Neuron (in vitro differentiated cells): ENCODE measurements around the gene EAPP.
"Not testable (repeated sequence)": the region's sequence is repeated elsewhere in the genome, so short reads cannot be mapped to it uniquely, and the experiment has no call there.

Experiments used
- H2AFZ ChIP-seq: one replicate; pipeline ENCODE4 v1.6.1; 2013; ENCODE audit warnings: low read depth, mild to moderate bottlenecking, inconsistent platforms, low read length, moderate library complexity
- H3K27me3 ChIP-seq: one replicate; pipeline ENCODE4 v1.6.1; 2013; ENCODE audit warnings: low read length; ENCODE audit not compliant: insufficient read depth
- H3K36me3 ChIP-seq: one replicate; pipeline ENCODE4 v1.6.1; 2013; ENCODE audit warnings: low read length; ENCODE audit not compliant: insufficient read depth
- H3K4me1 ChIP-seq: one replicate; pipeline ENCODE4 v1.6.1; 2013; ENCODE audit warnings: low read length; ENCODE audit not compliant: insufficient read depth
- H3K4me3 ChIP-seq: 2 replicates; pipeline ENCODE4 v1.5.1; 2013; ENCODE audit warnings: mild to moderate bottlenecking, low read length, moderate library complexity
- H3K9me3 ChIP-seq: one replicate; pipeline ENCODE4 v1.6.1; 2013; ENCODE audit warnings: low read length

The EAPP gene

DNA sequence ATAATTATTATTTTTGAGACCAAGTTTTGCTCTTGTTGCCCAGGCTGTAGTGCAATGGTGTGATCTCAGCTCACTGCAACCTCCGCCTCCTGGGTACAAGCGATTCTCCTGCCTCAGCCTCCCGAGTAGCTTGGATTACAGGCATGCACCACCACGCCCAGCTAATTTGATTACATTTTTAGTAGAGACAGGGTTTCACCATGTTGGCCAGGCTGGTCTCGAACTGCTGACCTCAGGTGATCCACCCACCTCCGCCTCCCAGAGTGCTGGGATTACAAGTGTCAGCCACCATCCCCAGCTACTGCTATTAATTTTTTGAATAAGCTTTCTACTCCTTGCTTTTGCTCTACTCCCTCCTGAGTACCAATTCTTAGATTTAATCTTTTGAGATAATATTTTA is 18.4 kb downstream of the EAPP start:
- H3K4me3 ChIP-seq, H3K27me3 ChIP-seq, H2AFZ ChIP-seq, H3K4me1 ChIP-seq, H3K9me3 ChIP-seq: not testable (repeated sequence)
- peaks cover 66% of the 10 kb centered on the region for H3K36me3 ChIP-seq

DNA sequence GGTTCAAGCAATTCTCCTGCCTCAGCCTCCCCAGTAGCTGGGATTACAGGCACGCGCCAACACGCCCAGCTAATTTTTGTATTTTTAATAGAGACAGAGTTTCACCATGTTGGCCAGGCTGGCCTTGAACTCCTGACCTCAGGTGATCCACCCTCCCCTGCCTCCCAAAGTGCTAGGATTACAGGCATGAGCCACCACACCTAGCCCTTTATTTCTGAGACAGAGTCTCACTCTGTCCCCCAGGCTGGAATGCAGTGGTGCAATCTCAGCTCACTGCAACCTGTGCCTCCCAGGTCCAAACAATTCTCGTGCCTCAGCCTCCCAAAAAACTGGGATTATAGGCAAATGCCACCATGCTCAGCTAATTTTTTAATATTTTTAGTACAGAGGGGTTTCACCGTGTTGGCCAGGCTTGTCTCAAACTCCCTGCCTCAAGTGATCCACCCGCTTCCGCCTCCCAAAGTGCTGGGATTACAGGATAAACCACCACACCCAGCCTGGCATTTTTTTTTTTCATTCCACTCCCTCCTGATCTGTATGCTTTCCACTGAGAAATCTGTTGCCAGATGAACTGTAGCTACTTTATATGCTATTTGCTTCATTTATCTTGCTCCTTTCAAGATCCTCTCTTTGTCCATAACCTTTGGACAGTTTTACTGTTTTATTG is 19.1 kb downstream of the EAPP start:
- not testable (repeated sequence) for H3K4me1 ChIP-seq, H2AFZ ChIP-seq, H3K27me3 ChIP-seq, H3K9me3 ChIP-seq, H3K4me3 ChIP-seq
- peaks cover 67% of the 10 kb centered on the region for H3K36me3 ChIP-seq

DNA sequence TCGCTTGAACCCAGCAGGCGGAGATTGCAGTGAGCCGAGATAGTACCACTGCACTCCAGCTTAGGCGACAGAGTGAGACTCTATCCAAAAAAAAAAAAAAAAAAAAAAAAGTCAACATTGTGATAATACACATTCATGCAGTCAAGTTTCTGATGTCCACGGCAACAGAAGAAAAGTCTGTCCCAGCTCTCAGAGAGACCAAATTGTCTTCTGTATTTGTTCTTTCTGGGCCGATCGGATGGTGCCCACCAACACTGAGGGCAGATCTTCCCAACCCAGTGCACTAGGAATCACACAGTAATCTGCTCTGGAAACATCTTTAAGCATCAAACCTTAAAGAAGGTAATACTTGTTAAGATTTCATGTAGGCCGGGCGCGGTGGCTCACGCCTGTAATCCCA is 31.6 kb downstream of the EAPP start:
- H3K4me1 ChIP-seq, result no peaks in the 10 kb centered on the region
- H2AFZ ChIP-seq, result no peak overlapping the region
- H3K9me3 ChIP-seq, result no peaks in the 10 kb centered on the region
- H3K36me3 ChIP-seq, result no peaks in the 10 kb centered on the region
- H3K4me3 ChIP-seq, result no peak overlapping the region
- H3K27me3 ChIP-seq, result no peaks in the 10 kb centered on the region

DNA sequence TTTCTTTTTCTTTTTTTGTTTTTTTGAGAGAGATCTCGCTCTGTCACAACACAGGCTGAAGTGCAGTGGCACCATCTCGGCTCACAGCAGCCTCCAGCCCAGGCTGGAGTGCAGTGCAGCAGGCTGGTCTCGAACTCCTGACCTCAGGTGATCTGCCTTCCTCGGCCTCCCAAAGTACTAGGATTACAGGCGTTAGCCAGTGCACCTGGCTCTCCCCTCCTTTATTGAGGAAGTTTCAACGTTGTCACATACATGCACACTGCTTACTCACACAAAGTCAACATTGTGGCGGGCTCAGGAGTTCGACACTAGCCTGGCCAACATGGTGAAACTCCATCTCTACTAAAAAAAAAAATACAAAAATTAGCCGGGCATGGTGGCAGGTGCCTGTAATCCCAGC is 32.0 kb downstream of the EAPP start:
- no peaks in the 10 kb centered on the region for H3K4me1 ChIP-seq
- H3K36me3 ChIP-seq, result no peaks in the 10 kb centered on the region
- no peak overlapping the region for H3K4me3 ChIP-seq
- no peak overlapping the region for H2AFZ ChIP-seq
- no peaks in the 10 kb centered on the region for H3K9me3 ChIP-seq
- no peaks in the 10 kb centered on the region for H3K27me3 ChIP-seq

DNA sequence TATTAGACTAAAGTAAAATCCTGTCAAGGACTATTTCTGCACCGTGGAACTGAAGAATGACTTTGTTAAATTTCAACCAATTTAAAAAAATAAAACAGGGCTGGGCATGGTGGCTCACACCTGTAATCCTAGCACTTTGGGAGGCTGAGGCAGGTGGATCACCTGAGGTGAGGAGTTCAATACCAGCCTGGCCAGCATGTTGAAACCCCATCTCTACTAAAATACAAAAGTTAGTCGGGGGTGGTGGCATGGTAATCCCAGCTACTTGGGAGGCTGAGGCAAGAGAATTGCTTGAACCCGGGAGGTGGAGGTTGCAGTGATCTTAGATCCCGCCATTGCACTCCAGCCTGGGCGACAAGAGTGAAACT is 34.4 kb downstream of the EAPP start:
- not testable (repeated sequence) for H3K9me3 ChIP-seq, H3K4me3 ChIP-seq, H3K36me3 ChIP-seq, H3K27me3 ChIP-seq, H3K4me1 ChIP-seq, H2AFZ ChIP-seq

DNA sequence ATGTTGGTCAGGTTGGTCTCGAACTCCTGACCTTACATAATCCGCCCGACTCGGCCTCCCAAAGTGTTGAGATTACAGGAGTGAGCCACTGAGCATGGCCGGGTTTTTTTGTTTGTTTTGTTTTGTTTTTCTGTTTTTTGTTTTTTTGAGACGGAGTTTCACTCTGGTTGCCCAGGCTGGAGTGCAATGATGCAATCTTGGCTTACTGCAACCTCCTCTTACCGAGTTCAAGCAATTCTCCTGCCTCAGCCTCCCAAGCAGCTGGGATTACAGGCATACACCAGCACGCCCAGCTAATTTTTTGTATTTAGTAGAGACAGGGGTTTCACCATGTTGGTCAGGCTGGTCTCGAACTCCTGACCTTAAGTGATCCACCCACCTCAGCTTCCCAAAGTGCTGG is 35.5 kb downstream of the EAPP start:
- not testable (repeated sequence) for H3K36me3 ChIP-seq, H3K27me3 ChIP-seq, H3K4me3 ChIP-seq, H3K9me3 ChIP-seq, H2AFZ ChIP-seq, H3K4me1 ChIP-seq

DNA sequence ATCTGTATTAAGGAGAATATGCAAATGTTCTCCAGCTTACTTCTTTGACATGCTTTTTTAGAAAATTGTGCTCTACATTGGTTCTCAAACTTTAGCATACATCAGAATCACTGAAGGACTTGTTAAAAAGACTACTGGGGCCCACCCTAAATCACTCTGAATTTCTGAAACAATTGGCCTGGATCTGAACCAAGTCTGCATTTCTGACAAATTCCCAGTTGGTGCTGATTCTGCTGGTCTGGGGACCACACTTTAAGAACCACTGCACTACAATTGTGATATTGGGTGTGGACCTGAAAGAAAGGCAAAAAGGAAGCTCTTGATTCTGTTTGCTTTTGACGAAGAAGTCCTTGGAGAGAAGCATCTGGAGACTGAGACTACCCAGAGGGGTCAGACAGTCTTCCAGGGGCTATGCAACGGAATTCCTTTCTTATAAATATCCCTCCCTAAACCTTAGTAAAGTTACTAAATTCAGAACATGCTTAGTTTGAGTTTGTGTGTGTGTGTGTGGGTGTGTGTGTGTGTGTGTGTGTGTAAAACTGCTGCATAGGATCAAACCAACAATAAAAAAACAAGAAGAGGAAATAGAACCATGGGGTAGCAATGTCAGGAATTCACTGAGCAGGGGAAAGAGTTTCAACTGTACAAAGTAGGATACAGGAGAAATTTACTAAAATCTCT is 36.8 kb downstream of the EAPP start:
- Histone ChIP-seq H2AFZ (no peak overlapping the region), H3K36me3 (no peaks in the 10 kb centered on the region), H3K4me1 (peaks cover 3% of the 10 kb centered on the region), H3K27me3 (no peaks in the 10 kb centered on the region), H3K4me3 (no peak overlapping the region), H3K9me3 (no peaks in the 10 kb centered on the region)

DNA sequence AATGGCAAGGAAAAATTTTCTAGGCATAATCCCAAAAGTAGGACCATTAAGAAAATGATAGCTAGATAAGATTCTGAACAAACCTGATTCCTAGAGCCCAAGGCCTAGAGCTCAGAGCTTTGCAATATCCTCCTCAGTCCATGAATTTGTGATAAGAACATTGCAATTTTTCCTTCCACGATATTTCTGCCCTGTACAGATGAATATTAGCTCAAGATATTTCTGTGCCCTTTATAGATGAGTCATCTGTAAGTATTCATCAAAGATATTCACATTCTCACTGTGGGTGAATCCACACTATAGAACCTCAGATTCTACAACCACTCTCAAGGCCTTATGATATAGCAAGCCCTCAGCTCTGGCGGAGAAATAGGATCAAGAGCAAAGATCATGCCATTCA is 37.5 kb downstream of the EAPP start:
- Histone ChIP-seq H3K9me3 (no peaks in the 10 kb centered on the region), H3K27me3 (no peaks in the 10 kb centered on the region), H2AFZ (no peak overlapping the region), H3K4me1 (peaks cover 10% of the 10 kb centered on the region), H3K36me3 (no peaks in the 10 kb centered on the region), H3K4me3 (no peak overlapping the region)

DNA sequence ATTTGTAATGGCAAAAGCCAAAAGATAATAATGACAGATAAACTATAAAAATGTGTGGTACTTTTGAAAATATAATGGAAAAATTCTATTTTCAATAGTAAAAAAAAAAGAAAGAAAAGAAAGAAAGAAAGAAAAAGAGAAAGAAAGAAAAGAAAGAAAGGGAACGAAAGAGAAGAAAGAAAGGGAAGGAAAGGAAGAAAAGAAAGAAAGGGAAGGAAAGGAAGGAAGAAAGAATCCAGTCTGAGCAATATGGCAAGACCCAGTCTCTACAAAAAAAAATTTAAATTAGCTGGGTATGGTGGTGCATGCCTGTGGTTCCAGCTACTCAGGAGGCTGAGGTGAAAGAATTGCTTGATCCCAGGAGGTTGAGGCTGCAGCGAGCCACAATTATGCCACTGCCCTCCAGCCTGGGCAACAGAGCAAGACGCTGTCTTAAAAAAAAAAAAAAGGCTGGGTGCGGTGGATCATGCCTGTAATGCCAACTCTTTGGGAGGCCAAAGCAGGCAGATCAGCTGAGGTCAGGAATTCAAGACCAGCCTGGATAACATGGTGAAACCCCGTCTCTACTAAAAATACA is 38.4 kb downstream of the EAPP start:
- Histone ChIP-seq H3K9me3 (no peaks in the 10 kb centered on the region), H3K4me3 (no peak overlapping the region), H3K27me3 (no peaks in the 10 kb centered on the region), H2AFZ (no peak overlapping the region), H3K4me1 (peaks cover 17% of the 10 kb centered on the region), H3K36me3 (no peaks in the 10 kb centered on the region)

DNA sequence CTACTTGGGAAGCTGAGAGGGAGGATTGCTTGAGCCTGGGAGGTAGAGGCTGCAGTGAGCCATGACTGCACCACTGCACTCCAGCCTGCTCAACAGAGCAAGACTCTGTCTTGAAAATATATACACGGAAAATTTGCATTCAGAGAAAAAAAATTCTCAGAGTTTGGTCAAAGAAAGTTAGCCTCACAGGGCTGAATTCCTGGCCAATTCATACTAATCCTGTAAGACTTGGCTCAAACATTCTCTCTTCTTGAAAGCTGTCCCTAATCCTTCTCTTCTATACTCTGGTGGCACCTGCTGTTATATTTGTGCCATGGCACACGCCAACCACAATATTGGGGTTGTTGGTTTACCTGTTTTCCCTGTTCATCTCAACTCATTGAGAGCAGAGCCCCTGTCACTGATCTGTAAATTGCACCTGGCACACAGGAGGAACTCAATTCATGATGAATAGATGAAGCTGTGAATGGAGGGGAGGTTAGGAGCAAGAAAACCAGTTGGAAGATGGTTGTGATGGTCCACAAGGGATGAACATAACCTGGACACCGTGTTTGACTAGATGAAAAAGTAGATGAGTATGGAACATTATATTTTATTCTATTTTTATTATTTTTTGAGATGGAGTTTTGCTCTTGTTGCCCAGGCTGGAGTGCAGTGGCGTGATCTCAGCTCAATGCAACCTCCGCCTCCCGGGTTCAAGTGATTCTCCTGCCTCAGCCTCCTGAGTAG is 40.7 kb downstream of the EAPP start:
- H3K4me1 ChIP-seq, result peaks cover 17% of the 10 kb centered on the region
- H3K9me3 ChIP-seq, result no peaks in the 10 kb centered on the region
- H3K36me3 ChIP-seq, result no peaks in the 10 kb centered on the region
- H3K27me3 ChIP-seq, result no peaks in the 10 kb centered on the region
- no peak overlapping the region for H3K4me3 ChIP-seq
- no peak overlapping the region for H2AFZ ChIP-seq

DNA sequence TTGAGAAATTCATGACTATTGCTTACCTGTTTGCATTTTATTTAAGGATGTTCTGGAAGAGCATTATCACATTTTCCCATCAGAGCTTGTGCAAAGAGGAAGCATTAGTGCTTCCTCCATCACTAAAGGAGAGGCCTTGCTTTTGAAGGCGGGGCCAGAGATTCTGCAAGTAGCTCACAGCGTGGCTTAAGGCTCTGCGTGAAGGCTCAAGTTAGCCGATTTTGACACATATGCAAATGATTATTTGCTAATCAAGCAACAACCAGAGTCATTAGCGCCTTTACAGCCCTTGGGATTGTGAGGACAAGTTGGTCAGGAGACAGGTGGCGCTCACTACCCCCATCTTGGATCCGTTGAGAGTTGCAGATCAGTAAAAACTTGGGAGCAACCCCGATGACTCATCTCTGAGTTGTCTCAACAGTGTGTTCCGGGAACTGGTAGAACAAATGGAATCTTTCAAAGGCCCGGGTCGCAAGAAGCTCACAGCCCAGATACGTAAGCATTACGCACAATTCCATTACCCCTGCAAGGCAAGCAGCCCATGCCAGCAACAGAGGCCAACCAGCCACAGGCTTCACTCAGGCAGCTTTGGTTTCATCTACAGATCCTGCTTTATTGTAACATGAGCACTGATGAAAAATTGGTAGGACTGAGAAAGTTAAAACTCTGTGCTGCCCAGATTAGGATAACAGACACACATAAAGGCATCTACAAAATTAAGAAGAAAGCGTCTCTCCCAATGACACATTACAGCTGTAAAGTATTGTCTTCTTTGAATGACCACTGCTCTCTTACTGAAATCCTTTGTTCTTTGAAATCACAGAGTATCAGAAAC is 42.6 kb downstream of the EAPP start:
- Histone ChIP-seq H3K4me3 (peak overlapping the region; percentile 38), H3K4me1 (peaks cover 17% of the 10 kb centered on the region), H2AFZ (peak overlapping the region; percentile 38), H3K9me3 (no peaks in the 10 kb centered on the region), H3K27me3 (no peaks in the 10 kb centered on the region), H3K36me3 (no peaks in the 10 kb centered on the region)

DNA sequence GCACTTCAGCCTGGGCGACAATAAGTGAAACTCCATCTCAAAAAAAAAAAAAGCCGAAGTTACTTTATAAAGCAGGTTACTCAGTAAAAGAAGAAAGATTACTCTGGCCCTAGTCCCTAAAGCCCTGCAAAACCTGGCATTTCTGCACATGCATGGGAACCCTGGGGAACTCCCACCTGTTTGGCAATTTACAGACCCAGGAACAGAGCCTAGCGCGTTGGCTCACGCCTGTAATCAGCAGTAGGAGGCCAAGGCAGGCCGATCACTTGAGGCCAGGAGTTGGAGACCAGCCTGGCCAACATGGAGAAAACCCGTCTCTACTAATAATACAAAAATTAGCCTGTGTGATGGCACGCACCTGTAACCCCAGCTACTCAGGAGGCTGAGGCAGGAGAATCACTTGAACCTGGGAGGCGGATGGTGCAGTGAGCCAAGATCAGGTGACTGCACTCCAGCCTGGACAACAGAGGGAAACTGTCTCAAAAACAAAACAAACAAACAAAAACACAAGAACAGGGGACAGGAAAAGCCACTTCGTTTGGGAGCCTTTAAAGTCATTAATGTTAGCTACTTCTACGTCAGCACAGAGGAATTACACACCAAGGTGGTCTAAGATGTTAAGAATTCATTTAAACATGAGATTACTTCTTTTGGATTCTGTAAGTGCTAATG is 43.4 kb downstream of the EAPP start:
- Histone ChIP-seq H3K36me3 (no peaks in the 10 kb centered on the region), H3K4me3 (peak overlapping the region; percentile 38), H3K9me3 (no peaks in the 10 kb centered on the region), H3K27me3 (no peaks in the 10 kb centered on the region), H2AFZ (peak overlapping the region; percentile 38), H3K4me1 (peaks cover 17% of the 10 kb centered on the region)
